NCI-H774 (cell line): ENCODE measurements around the gene CHMP4A.
"Not testable (repeated sequence)": the region's sequence is repeated elsewhere in the genome, so short reads cannot be mapped to it uniquely, and the experiment has no call there.

Experiments
- DNase-seq: peaks from one replicate; lab custom pipeline; 2025; lab: John Stamatoyannopoulos, UW

Gene CHMP4A

GRCh38 chr14:24246765-24247212 is 33.5 kb upstream of the CHMP4A start:
- DNase-seq = no peak

GRCh38 chr14:24245350-24245749 is 32.1 kb upstream of the CHMP4A start:
- not testable (repeated sequence) for DNase-seq

- DNase-seq = peak; percentile 7
These were observed 30.1 kb upstream of the CHMP4A start for GRCh38 chr14:24243336-24243836.

- peak; percentile 92 for DNase-seq
These were observed 28.6 kb upstream of the CHMP4A start for GRCh38 chr14:24241829-24242443.

GRCh38 chr14:24240110-24240918 is 27.0 kb upstream of the CHMP4A start:
- DNase-seq = no peak

GRCh38 chr14:24238527-24239037 is 25.3 kb upstream of the CHMP4A start:
- DNase-seq = no peak

GRCh38 chr14:24238123-24238522 is 24.8 kb upstream of the CHMP4A start:
- no peak for DNase-seq

GRCh38 chr14:24237463-24237955 is 24.2 kb upstream of the CHMP4A start:
- DNase-seq = no peak

GRCh38 chr14:24236689-24237462 is 23.6 kb upstream of the CHMP4A start:
- no peak for DNase-seq

GRCh38 chr14:24235804-24236688 is 22.8 kb upstream of the CHMP4A start:
- DNase-seq = no peak

- no peak for DNase-seq
These were observed 21.1 kb upstream of the CHMP4A start for GRCh38 chr14:24234095-24235005.

GRCh38 chr14:24233538-24233866 is 20.2 kb upstream of the CHMP4A start:
- no peak for DNase-seq

GRCh38 chr14:24232645-24233537 is 19.6 kb upstream of the CHMP4A start, which contains the start of gene GMPR2:
TSS of gene GMPR2 (plus strand) at chr14:24232929. CDS start at chr14:24233254, 325 bp downstream.
- DNase-seq = peak; percentile 75

GRCh38 chr14:24232121-24232644 is 18.9 kb upstream of the CHMP4A start, which contains the start of gene NEDD8:
TSS of gene NEDD8 (minus strand) at chr14:24232367. CDS start at chr14:24232267, 100 bp downstream.
- DNase-seq = peak; percentile 75

- no peak for DNase-seq
These were observed 18.2 kb upstream of the CHMP4A start for GRCh38 chr14:24231263-24232120.

GRCh38 chr14:24228902-24229301 is 15.6 kb upstream of the CHMP4A start:
- no peak for DNase-seq

- DNase-seq = no peak
These were observed 13.2 kb upstream of the CHMP4A start for GRCh38 chr14:24226473-24226872.
